K562 (cell line): ENCODE results near the gene NRXN2. TPM values are rescaled to one million over a fixed set of nuclear protein-coding genes. Genes with fewer than 3 reads are reported as not detected.

ENCODE experiments used
- BRCA1 ChIP-seq, 2 experiments: fragments of 450-650 bp in 1 of 2; sonication (generic) in 1 of 2; formaldehyde crosslinking in 1 of 2; IDR thresholded peaks; 2 replicates each; pipeline versions ENCODE4 v1.5.0 to v1.6.1; 2017 to 2020; ENCODE audit warnings: mild to moderate bottlenecking in 1 of 2, missing genetic modification reagents in 1 of 2
- CEBPB ChIP-seq: fragments of 450-650 bp; IDR thresholded peaks from 2 replicates; pipeline ENCODE4 v1.6.1; 2016; ENCODE audit warnings: missing genetic modification characterization, missing compliant biosample characterization
- CREB1 ChIP-seq, 2 experiments: sonication (generic) in 1 of 2; formaldehyde crosslinking in 1 of 2; IDR thresholded peaks; 2 replicates each; pipeline versions ENCODE4 v1.6.1 to v1.8.0; 2012 to 2022; ENCODE audit warnings: inconsistent platforms in 1 of 2, mild to moderate bottlenecking in 1 of 2, missing genetic modification reagents in 1 of 2, moderate library complexity in 1 of 2
- CXXC5 ChIP-seq: fragments of 250-450 bp; sonication (Bioruptor Pico); IDR thresholded peaks from 2 replicates; pipeline ENCODE4 v1.8.0; 2022; ENCODE audit warnings: inconsistent platforms, mild to moderate bottlenecking, moderate library complexity
- E2F3 ChIP-seq: fragments of 250-450 bp; sonication (Bioruptor Pico); IDR thresholded peaks from 2 replicates; pipeline ENCODE4 v1.4.0; 2020; ENCODE audit warnings: mild to moderate bottlenecking
- FOXJ2 ChIP-seq: fragments of 200-800 bp; sonication (Bioruptor generic); IDR thresholded peaks from 2 replicates; pipeline ENCODE4 v1.6.1; 2016; ENCODE audit warnings: missing genetic modification characterization, missing compliant biosample characterization
- GATA2 ChIP-seq: sonication (generic); formaldehyde crosslinking; IDR thresholded peaks from 2 replicates; pipeline ENCODE4 v1.4.0; 2020; ENCODE audit warnings: mild to moderate bottlenecking, missing genetic modification reagents
- HNRNPLL ChIP-seq: fragments of 200-400 bp; formaldehyde crosslinking; IDR thresholded peaks from 2 replicates; pipeline ENCODE4 v1.6.1; 2017; ENCODE audit warnings: low read length, low read depth, mild to moderate bottlenecking; ENCODE audit not compliant: poor library complexity, severe bottlenecking
- HOXB6 ChIP-seq: fragments of 250-450 bp; sonication (Bioruptor Pico); IDR thresholded peaks from 2 replicates; pipeline ENCODE4 v1.5.1; 2022; ENCODE audit warnings: mild to moderate bottlenecking, borderline replicate concordance
- KLF13 ChIP-seq: fragments of 450-650 bp; IDR thresholded peaks from 2 replicates; pipeline ENCODE4 v1.6.1; 2016; ENCODE audit warnings: missing genetic modification characterization, low read depth, mild to moderate bottlenecking, missing compliant biosample characterization, moderate library complexity, borderline replicate concordance
- MAZ ChIP-seq, 2 experiments: fragments of 450-650 bp in 1 of 2; sonication (generic) in 1 of 2; formaldehyde crosslinking; IDR thresholded peaks in 1 of 2; conservative IDR thresholded peaks in 1 of 2; 2 replicates each; pipeline versions ENCODE4 v1.4.0 to v1.5.0; 2020; ENCODE audit warnings: mild to moderate bottlenecking in 1 of 2, missing genetic modification reagents in 1 of 2
- NFE2 ChIP-seq: IDR thresholded peaks from 2 replicates; pipeline ENCODE4 v1.6.1; 2014; ENCODE audit warnings: antibody characterized with exemption, low read depth
- POLR2G ChIP-seq: fragments of 200-400 bp; formaldehyde crosslinking; IDR thresholded peaks from 2 replicates; pipeline ENCODE4 v1.6.1; 2017; ENCODE audit warnings: low read depth, mild to moderate bottlenecking, antibody characterized with exemption, low read length, moderate library complexity
- RAD51 ChIP-seq: fragments of 450-650 bp; IDR thresholded peaks from 2 replicates; pipeline ENCODE4 v1.7.1; 2016; ENCODE audit warnings: low read depth, mild to moderate bottlenecking, borderline replicate concordance
- SAFB ChIP-seq: fragments of 200-400 bp; formaldehyde crosslinking; IDR thresholded peaks from 2 replicates; pipeline ENCODE4 v1.6.1; 2017; ENCODE audit warnings: low read depth, low read length, borderline replicate concordance
- VEZF1 ChIP-seq: fragments of 200-800 bp; sonication (Bioruptor generic); IDR thresholded peaks from 2 replicates; pipeline ENCODE4 v1.6.1; 2017; ENCODE audit warnings: missing genetic modification characterization, missing compliant biosample characterization
- YY1 ChIP-seq, 3 experiments: IDR thresholded peaks; 2 replicates each; pipeline ENCODE4 v1.6.1; 2011; ENCODE audit warnings: low read length in 2 of 3, mild to moderate bottlenecking in 2 of 3, moderate library complexity in 2 of 3, borderline replicate concordance in 1 of 3, control low read depth in 1 of 3, low read depth in 1 of 3; ENCODE audit not compliant: insufficient read depth in 3 of 3, insufficient replicate concordance in 2 of 3, control insufficient read depth in 1 of 3, insufficient read length in 1 of 3; ENCODE audit errors: extremely low read depth in 1 of 3
- ZKSCAN1 ChIP-seq: fragments of 150-350 bp; IDR thresholded peaks from 2 replicates; pipeline ENCODE4 v1.6.1; 2016; ENCODE audit warnings: low read depth, low read length
- ZNF431 ChIP-seq: sonication (generic); formaldehyde crosslinking; IDR thresholded peaks from 2 replicates; pipeline ENCODE4 v1.8.0; 2022; ENCODE audit warnings: mild to moderate bottlenecking, missing genetic modification reagents
- ZNF561 ChIP-seq: fragments of 450-650 bp; formaldehyde crosslinking; conservative IDR thresholded peaks from 2 replicates; pipeline ENCODE4 v1.4.0; 2020; ENCODE audit warnings: mild to moderate bottlenecking, moderate library complexity
- polyA plus RNA-seq, 8 experiments: library from polyadenylated mRNA; depleted of rRNA in 4 of 8; stranded (reverse) in 5 of 8; unstranded in 3 of 8; fragments of >200 nt; fragmentation: Nextera tagmentation in 2 of 8; fragmentation: Illumina TruSeq in 1 of 8; extraction: Ambion mirVana in 2 of 8; extraction: Trizol in 1 of 8; gene quantifications; 2 replicates each; pipeline versions ENCODE4 v1.2.1 to v1.2.3, GENCODE V29; 2011 to 2014; ENCODE audit warnings: inconsistent platforms in 1 of 8, missing spikeins in 1 of 8
- total RNA-seq, 7 experiments: library from RNA; depleted of rRNA in 6 of 7; stranded (reverse); fragments of >200 nt in 6 of 7; fragmentation: Illumina TruSeq in 2 of 7; extraction: Trizol in 2 of 7; gene quantifications; 2 replicates each; pipeline versions ENCODE4 v1.2.1 to v1.2.3, GENCODE V29; 2011 to 2021; ENCODE audit warnings: low replicate concordance in 1 of 7
- TF ChIP-seq, protein P1 (sequence below): sonication (generic); formaldehyde crosslinking; IDR thresholded peaks from 2 replicates; pipeline ENCODE4 v1.8.0; 2022; ENCODE audit warnings: missing genetic modification reagents, mild to moderate bottlenecking, moderate library complexity, borderline replicate concordance
- TF ChIP-seq, protein P2 (sequence below): fragments of 450-650 bp; IDR thresholded peaks from 2 replicates; pipeline ENCODE4 v1.6.1; 2016; ENCODE audit warnings: missing biosample characterization, missing genetic modification characterization

The NRXN2 gene
- total and polyA plus RNA-seq, 9 of the 15 experiments (the other 6 are each of a cell fraction or from before 2014, with no cell fraction given): 0.07 to 0.47 (median 0.15) TPM; not detected in 4

DNA sequence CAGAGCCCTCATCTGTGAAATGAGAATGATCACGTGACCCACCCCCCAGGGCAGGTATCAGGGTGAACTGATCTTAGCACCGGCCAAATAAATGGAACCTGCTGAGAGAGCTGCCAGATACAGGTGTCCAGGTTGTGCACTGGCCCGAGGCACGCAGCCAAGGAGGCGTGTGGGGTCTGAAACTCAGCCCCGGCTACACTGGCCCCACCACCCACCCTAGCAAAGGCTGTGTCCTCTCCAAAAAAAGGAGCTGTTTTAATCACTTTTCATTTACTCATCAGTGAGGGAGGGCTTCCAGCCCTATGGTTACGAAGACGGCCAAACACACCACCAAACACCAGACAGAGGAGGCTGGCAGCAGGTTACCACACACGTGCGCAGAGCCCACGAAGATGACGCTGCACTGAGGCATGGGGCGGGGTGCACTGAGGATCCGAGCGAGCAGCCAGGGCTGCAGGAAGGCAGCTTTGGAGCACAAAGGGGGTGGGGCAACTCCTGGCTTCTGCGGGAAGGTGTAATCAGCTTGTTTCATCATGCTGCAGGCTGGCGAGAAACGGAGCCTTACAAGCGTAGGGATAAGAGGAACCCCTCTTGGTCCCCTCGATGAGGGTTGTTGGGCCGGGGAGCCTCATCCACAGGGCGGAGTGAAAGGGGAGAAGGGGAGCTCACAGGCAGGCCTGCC is 151.4 kb downstream of the NRXN2 start (continued):
- no peak for TF ChIP-seq ZNF561
- no peak for TF ChIP-seq HOXB6 (CRISPR knock-in tag)
- TF ChIP-seq MAZ (CRISPR knock-in tag; conservative IDR thresholded peaks at IDR 0.05 in 1 of 2, IDR thresholded peaks at IDR 0.05 in 1 of 2): peak in 1 of 2 experiments; percentile 48; a peak in 2 of 4 replicates
- no peak for TF ChIP-seq E2F3
- no peak for TF ChIP-seq YY1 (IDR thresholded peaks at IDR 0.05; ENCODE audit: borderline replicate concordance in 1 of 3, control insufficient read depth in 1 of 3, extremely low read depth in 1 of 3, insufficient read depth in 3 of 3, insufficient read length in 1 of 3, insufficient replicate concordance in 2 of 3, low read depth in 1 of 3, low read length in 2 of 3)
- peak; percentile 70; the same call in 1 of the 2 replicates for TF ChIP-seq NFE2
- TF ChIP-seq HNRNPLL: peak; percentile 59
- TF ChIP-seq, protein P1, sequence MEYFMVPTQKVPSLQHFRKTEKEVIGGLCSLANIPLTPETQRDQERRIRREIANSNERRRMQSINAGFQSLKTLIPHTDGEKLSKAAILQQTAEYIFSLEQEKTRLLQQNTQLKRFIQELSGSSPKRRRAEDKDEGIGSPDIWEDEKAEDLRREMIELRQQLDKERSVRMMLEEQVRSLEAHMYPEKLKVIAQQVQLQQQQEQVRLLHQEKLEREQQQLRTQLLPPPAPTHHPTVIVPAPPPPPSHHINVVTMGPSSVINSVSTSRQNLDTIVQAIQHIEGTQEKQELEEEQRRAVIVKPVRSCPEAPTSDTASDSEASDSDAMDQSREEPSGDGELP (CRISPR knock-in tag): peak; percentile 36; the same call in 1 of the 2 replicates
- peak; percentile 58; the same call in 1 of the 2 replicates for TF ChIP-seq POLR2G
- peak; percentile 70; the same call in 1 of the 2 replicates for TF ChIP-seq KLF13 (tag)
- no peak for TF ChIP-seq BRCA1 (IDR thresholded peaks at IDR 0.05)
- TF ChIP-seq BRCA1 (CRISPR knock-in tag; IDR thresholded peaks at IDR 0.05): no peak
- peak; percentile 66 for TF ChIP-seq CEBPB (tag)
- TF ChIP-seq SAFB: no peak
- peak; percentile 41 for TF ChIP-seq CXXC5 (CRISPR knock-in tag)
- no peak for TF ChIP-seq ZNF431 (CRISPR knock-in tag)
- 0 out of 2 replicates have a peak, but pooled peaks have one; percentile 26 for TF ChIP-seq ZKSCAN1
- peak; percentile 96 for TF ChIP-seq RAD51
- no peak for TF ChIP-seq GATA2
- TF ChIP-seq FOXJ2 (tag): 0 out of 2 replicates have a peak, but pooled peaks have one; percentile 32
- TF ChIP-seq, protein P2, sequence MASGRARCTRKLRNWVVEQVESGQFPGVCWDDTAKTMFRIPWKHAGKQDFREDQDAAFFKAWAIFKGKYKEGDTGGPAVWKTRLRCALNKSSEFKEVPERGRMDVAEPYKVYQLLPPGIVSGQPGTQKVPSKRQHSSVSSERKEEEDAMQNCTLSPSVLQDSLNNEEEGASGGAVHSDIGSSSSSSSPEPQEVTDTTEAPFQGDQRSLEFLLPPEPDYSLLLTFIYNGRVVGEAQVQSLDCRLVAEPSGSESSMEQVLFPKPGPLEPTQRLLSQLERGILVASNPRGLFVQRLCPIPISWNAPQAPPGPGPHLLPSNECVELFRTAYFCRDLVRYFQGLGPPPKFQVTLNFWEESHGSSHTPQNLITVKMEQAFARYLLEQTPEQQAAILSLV (tag): no peak
- no peak for TF ChIP-seq CREB1 (IDR thresholded peaks at IDR 0.05)
- TF ChIP-seq CREB1 (CRISPR knock-in tag; IDR thresholded peaks at IDR 0.05): peak; percentile 27; the same call in 1 of the 2 replicates
- TF ChIP-seq VEZF1 (CRISPR knock-in tag): peak; percentile 18; the same call in 1 of the 2 replicates
